K562 (cell line): ENCODE results near the gene RPS15A. TPM values are rescaled to one million over a fixed set of nuclear protein-coding genes. Genes with fewer than 3 reads are reported as not detected.

Experiments
- ATAC-seq: fragments of 200-7000 bp; cut with Tn5 transposase; 3 replicates; pipeline ENCODE4 v1.9.1; 2020; ENCODE audit warnings: moderate library complexity
- BruUV-seq: library from RNA; stranded (reverse); fragments of 400-500 nt; replicated peaks from 2 replicates; lab custom pipeline; 2021; lab: Mats Ljungman, UMichigan
- CTCF ChIA-PET: fragments of 300-600 bp; formaldehyde crosslinking; extraction: SDS; loops from one replicate; lab custom pipeline; 2021; ENCODE audit warnings: low intra/inter-chr PET ratio; lab: Yijun Ruan, JAX
- POLR2A ChIA-PET: fragments of 300-600, 350-650 bp; sonication (Branson Sonifier 250); formaldehyde crosslinking; extraction: SDS; loops from one replicate; lab custom pipeline; 2021; ENCODE audit warnings: antibody characterized with exemption, inconsistent platforms; lab: Yijun Ruan, JAX
- DNase-seq, 4 experiments: peaks; one replicate each; pipeline versions ENCODE4 v3.0.0 to v3.0.0-alpha.2; 2011 to 2018; ENCODE audit warnings: low spot score in 3 of 4, mixed read lengths in 3 of 4; ENCODE audit errors: extremely low read depth in 1 of 4
- FAIRE-seq: peaks from 2 replicates; lab custom pipeline; 2011; peaks lifted over from hg19 to GRCh38; lab: Jason Lieb, UNC
- H2AFZ ChIP-seq: 2 replicates; pipeline ENCODE4 v1.6.0; 2011; ENCODE audit warnings: low read depth, low read length, control low read depth, inconsistent platforms
- H3K27ac ChIP-seq: fragments of 200-600 bp; 3 replicates; pipeline ENCODE4 v1.8.0; 2011; ENCODE audit warnings: low read depth, mild to moderate bottlenecking, control low read depth, inconsistent platforms, low read length, moderate library complexity, mixed read lengths; ENCODE audit errors: extremely low read depth
- H3K27me3 ChIP-seq, 2 experiments: fragments of 300-600 bp in 1 of 2; 2 replicates in 1 of 2; 3 replicates in 1 of 2; pipeline versions ENCODE4 v1.6.0 to v1.8.0; 2011; ENCODE audit warnings: inconsistent platforms in 2 of 2, low read length in 2 of 2, mild to moderate bottlenecking in 1 of 2, mixed read lengths in 1 of 2, moderate library complexity in 1 of 2; ENCODE audit not compliant: control insufficient read depth in 2 of 2, insufficient read depth in 2 of 2
- H3K36me3 ChIP-seq: fragments of 300-600 bp; 3 replicates; pipeline ENCODE4 v1.8.0; 2011; ENCODE audit warnings: mild to moderate bottlenecking, low read length, inconsistent platforms; ENCODE audit not compliant: control insufficient read depth, insufficient read depth
- H3K4me1 ChIP-seq, 2 experiments: fragments of 200-600 bp in 1 of 2; replicated peaks in 1 of 2; 2 replicates in 1 of 2; 3 replicates in 1 of 2; pipeline versions ENCODE4 v1.5.1 to v1.8.0; 2011; ENCODE audit warnings: inconsistent platforms in 2 of 2, low read length in 2 of 2, mild to moderate bottlenecking in 1 of 2, mixed read lengths in 1 of 2, moderate library complexity in 1 of 2; ENCODE audit not compliant: control insufficient read depth in 2 of 2, insufficient read depth in 2 of 2
- H3K4me2 ChIP-seq: 2 replicates; pipeline ENCODE4 v1.6.1; 2011; ENCODE audit warnings: low read length, control low read depth, inconsistent platforms, mixed read lengths; ENCODE audit not compliant: insufficient read depth
- H3K4me3 ChIP-seq: fragments of 200-600 bp; sonication (generic), shearing (Covaris generic); 2 replicates; pipeline ENCODE4 v1.5.1; 2016; ENCODE audit warnings: control low read depth, inconsistent platforms
- H3K79me2 ChIP-seq: fragments of 200-600 bp; 3 replicates; pipeline ENCODE4 v1.8.0; 2011; ENCODE audit warnings: low read length, inconsistent platforms; ENCODE audit not compliant: control insufficient read depth, insufficient read depth
- H3K9ac ChIP-seq, 2 experiments: 2 replicates each; pipeline versions ENCODE4 v1.6.0 to v1.6.1; 2011; ENCODE audit warnings: low read depth in 2 of 2, low read length in 2 of 2, control low read depth in 1 of 2, inconsistent platforms in 1 of 2, mild to moderate bottlenecking in 1 of 2, mixed read lengths in 1 of 2; ENCODE audit not compliant: insufficient read depth in 1 of 2
- H3K9me1 ChIP-seq: one replicate; pipeline ENCODE4 v1.6.0; 2011; ENCODE audit warnings: inconsistent platforms, mild to moderate bottlenecking, low read length, moderate library complexity; ENCODE audit not compliant: control insufficient read depth, insufficient read depth
- H3K9me3 ChIP-seq: replicated peaks from 2 replicates; pipeline ENCODE4 v1.5.1; 2011; ENCODE audit warnings: low read depth, low read length, inconsistent platforms; ENCODE audit not compliant: control insufficient read depth, insufficient read depth
- H4K20me1 ChIP-seq: replicated peaks from 2 replicates; pipeline ENCODE4 v1.6.1; 2011; ENCODE audit warnings: low read length, inconsistent platforms, mixed read lengths; ENCODE audit not compliant: control insufficient read depth, insufficient read depth
- BRCA1 ChIP-seq, 2 experiments: fragments of 450-650 bp in 1 of 2; sonication (generic) in 1 of 2; formaldehyde crosslinking in 1 of 2; IDR thresholded peaks; 2 replicates each; pipeline versions ENCODE4 v1.5.0 to v1.6.1; 2017 to 2020; ENCODE audit warnings: mild to moderate bottlenecking in 1 of 2, missing genetic modification reagents in 1 of 2
- ETV5 ChIP-seq: sonication (generic); formaldehyde crosslinking; IDR thresholded peaks from 2 replicates; pipeline ENCODE4 v1.4.0; 2020; ENCODE audit warnings: low read depth, mild to moderate bottlenecking, missing genetic modification reagents
- ID3 ChIP-seq, 2 experiments: fragments of 250-450 bp in 1 of 2; fragments of 450-650 bp in 1 of 2; sonication (Bioruptor Pico) in 1 of 2; IDR thresholded peaks; 2 replicates each; pipeline versions ENCODE4 v1.6.1 to v1.8.0; 2016 to 2021; ENCODE audit warnings: mild to moderate bottlenecking in 2 of 2, moderate library complexity in 2 of 2, missing compliant biosample characterization in 1 of 2, missing genetic modification characterization in 1 of 2
- KHSRP ChIP-seq: fragments of 450-650 bp; IDR thresholded peaks from 2 replicates; pipeline ENCODE4 v1.6.1; 2017
- MAFG ChIP-seq: fragments of 450-650 bp; conservative IDR thresholded peaks from 2 replicates; pipeline ENCODE4 v1.6.1; 2016; ENCODE audit warnings: missing genetic modification characterization, missing compliant biosample characterization
- MTA2 ChIP-seq: fragments of 450-650 bp; IDR thresholded peaks from 2 replicates; pipeline ENCODE4 v1.6.1; 2016; ENCODE audit warnings: low read depth
- ZBTB34 ChIP-seq: fragments of 250-450 bp; sonication (Bioruptor Pico); IDR thresholded peaks from 2 replicates; pipeline ENCODE4 v1.8.0; 2021; ENCODE audit warnings: mild to moderate bottlenecking, moderate library complexity
- ZNF431 ChIP-seq: sonication (generic); formaldehyde crosslinking; IDR thresholded peaks from 2 replicates; pipeline ENCODE4 v1.8.0; 2022; ENCODE audit warnings: mild to moderate bottlenecking, missing genetic modification reagents
- ZNF707 ChIP-seq: fragments of 250-450 bp; sonication (Bioruptor Pico); conservative IDR thresholded peaks from 2 replicates; pipeline ENCODE4 v1.8.0; 2022; ENCODE audit warnings: inconsistent platforms, mild to moderate bottlenecking, moderate library complexity
- in situ Hi-C: fragments of 300-500 bp; cut with MboI; formaldehyde crosslinking; loops from 4 replicates; pipeline ENCODE4 v1.15.0; 2018; ENCODE audit warnings: inconsistent platforms, mixed read lengths
- intact Hi-C: fragments of 100-400 bp; cut with micrococcal nuclease; formaldehyde crosslinking; loops from 2 replicates; pipeline ENCODE4 v1.14.2; 2022
- polyA plus RNA-seq, 8 experiments: library from polyadenylated mRNA; depleted of rRNA in 4 of 8; stranded (reverse) in 5 of 8; unstranded in 3 of 8; fragments of >200 nt; fragmentation: Nextera tagmentation in 2 of 8; fragmentation: Illumina TruSeq in 1 of 8; extraction: Ambion mirVana in 2 of 8; extraction: Trizol in 1 of 8; gene quantifications; 2 replicates each; pipeline versions ENCODE4 v1.2.1 to v1.2.3, GENCODE V29; 2011 to 2014; ENCODE audit warnings: inconsistent platforms in 1 of 8, missing spikeins in 1 of 8
- total RNA-seq, 7 experiments: library from RNA; depleted of rRNA in 6 of 7; stranded (reverse); fragments of >200 nt in 6 of 7; fragmentation: Illumina TruSeq in 2 of 7; extraction: Trizol in 2 of 7; gene quantifications; 2 replicates each; pipeline versions ENCODE4 v1.2.1 to v1.2.3, GENCODE V29; 2011 to 2021; ENCODE audit warnings: low replicate concordance in 1 of 7
- TF ChIP-seq, protein P1 (sequence below), 2 experiments: fragments of 450-650 bp; IDR thresholded peaks; 2 replicates each; pipeline ENCODE4 v1.6.1; 2016; ENCODE audit warnings: mild to moderate bottlenecking in 2 of 2, borderline replicate concordance in 1 of 2, low read depth in 1 of 2, moderate library complexity in 1 of 2

Gene RPS15A
- total and polyA plus RNA-seq, 9 of the 15 experiments (the other 6 are each of a cell fraction or from before 2014, with no cell fraction given), result 1,397 to 5,474 (median 2,798) TPM

- Histone ChIP-seq H3K9me1 (no peaks in the 10 kb centered on the region), H3K4me2 (no peak overlapping the region), H3K9ac (no peak overlapping the region), H3K36me3 (peaks cover 98% of the 10 kb centered on the region), H3K27ac (no peak overlapping the region), H3K27me3 (no peaks in the 10 kb centered on the region), H2AFZ (no peak overlapping the region), H3K4me1 (no peaks in the 10 kb centered on the region), H3K4me3 (no peak overlapping the region), H3K9me3 (no peaks in the 10 kb centered on the region), H3K79me2 (no peaks in the 10 kb centered on the region), H4K20me1 (no peaks in the 10 kb centered on the region)
- ChIA-PET CTCF (no interaction called here), POLR2A (interaction anchor here (0.8 to 4.0 kb wide), 4 partner anchors 9 to 35 kb away, joined by 3 to 27 read pairs (median 6); partner anchors contain the start of gene ARL6IP1)
- BruUV-seq, result no TSS peak
- intact Hi-C loops, result no loop called here
- ATAC-seq, result no peak
- no peak for FAIRE-seq
- DNase-seq, result no peak
- TF ChIP-seq ETV5 (CRISPR knock-in tag), result no peak
- no peak for TF ChIP-seq MAFG (tag)
- TF ChIP-seq MTA2, result no peak
- TF ChIP-seq, protein P1, sequence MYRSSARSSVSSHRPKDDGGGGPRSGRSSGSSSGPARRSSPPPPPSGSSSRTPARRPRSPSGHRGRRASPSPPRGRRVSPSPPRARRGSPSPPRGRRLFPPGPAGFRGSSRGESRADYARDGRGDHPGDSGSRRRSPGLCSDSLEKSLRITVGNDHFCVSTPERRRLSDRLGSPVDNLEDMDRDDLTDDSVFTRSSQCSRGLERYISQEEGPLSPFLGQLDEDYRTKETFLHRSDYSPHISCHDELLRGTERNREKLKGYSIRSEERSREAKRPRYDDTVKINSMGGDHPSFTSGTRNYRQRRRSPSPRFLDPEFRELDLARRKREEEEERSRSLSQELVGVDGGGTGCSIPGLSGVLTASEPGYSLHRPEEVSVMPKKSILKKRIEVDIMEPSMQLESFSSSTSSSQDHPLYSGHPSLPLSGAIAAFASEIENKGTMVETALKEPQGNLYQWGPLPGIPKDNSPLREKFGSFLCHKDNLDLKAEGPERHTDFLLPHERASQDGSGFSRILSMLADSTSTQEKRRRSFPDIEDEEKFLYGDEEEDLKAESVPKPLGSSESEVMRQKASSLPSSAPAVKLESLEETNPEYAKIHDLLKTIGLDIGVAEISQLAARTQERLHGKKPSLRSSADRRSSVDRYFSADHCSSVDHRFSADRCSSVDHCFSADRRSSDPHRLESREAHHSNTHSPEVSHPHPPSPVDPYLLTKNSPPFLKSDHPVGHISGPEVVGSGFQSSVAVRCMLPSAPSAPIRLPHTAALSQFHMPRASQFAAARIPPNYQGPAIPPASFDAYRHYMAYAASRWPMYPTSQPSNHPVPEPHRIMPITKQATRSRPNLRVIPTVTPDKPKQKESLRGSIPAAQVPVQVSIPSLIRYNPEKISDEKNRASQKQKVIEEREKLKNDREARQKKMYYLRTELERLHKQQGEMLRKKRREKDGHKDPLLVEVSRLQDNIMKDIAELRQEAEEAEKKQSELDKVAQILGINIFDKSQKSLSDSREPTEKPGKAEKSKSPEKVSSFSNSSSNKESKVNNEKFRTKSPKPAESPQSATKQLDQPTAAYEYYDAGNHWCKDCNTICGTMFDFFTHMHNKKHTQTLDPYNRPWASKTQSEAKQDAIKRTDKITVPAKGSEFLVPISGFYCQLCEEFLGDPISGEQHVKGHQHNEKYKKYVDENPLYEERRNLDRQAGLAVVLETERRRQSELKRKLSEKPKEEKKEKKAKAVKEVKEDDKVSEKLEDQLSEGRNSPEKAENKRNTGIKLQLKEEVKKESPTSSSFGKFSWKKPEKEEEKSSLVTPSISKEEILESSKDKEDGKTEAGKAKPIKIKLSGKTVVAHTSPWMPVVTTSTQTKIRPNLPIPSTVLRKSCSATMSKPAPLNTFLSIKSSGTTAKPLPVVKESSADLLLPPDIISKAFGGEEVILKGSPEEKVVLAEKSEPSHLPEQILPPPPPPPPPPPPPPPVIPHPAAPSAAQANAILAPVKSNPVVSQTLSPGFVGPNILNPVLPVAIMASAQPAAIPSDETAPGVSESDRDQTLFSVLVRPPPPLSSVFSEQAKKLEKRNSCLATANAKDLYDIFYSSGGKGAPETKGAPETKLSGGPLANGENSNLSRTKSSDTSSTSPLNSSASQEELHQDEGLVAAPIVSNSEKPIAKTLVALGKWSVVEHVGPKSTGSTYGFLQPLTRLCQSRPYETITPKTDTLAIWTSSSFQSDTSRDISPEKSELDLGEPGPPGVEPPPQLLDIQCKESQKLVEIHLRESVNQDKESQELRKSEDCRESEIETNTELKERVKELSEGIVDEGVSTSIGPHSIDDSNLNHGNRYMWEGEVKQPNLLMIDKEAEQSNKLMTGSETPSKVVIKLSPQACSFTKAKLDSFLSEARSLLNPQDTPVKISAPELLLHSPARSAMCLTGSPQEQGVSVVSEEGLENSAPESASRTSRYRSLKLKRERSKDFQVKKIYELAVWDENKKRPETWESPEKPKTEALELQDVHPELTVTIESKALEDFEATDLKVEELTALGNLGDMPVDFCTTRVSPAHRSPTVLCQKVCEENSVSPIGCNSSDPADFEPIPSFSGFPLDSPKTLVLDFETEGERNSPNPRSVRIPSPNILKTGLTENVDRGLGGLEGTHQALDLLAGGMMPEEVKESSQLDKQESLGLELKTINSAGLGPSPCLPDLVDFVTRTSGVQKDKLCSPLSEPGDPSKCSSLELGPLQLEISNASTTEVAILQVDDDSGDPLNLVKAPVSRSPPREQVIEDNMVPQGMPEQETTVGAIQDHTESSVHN (IDR thresholded peaks at IDR 0.05; ENCODE audit: borderline replicate concordance in 1 of 2, low read depth in 1 of 2), result no peak
- TF ChIP-seq ID3 (CRISPR knock-in tag; IDR thresholded peaks at IDR 0.05), result no peak
- no peak for TF ChIP-seq ID3 (tag; IDR thresholded peaks at IDR 0.05)
- TF ChIP-seq ZNF431, result no peak
- no peak for TF ChIP-seq ZBTB34
- TF ChIP-seq BRCA1 (IDR thresholded peaks at IDR 0.05), result no peak
- no peak for TF ChIP-seq BRCA1 (CRISPR knock-in tag; IDR thresholded peaks at IDR 0.05)
- TF ChIP-seq KHSRP, result no peak
- no peak for TF ChIP-seq ZNF707
- in situ Hi-C loops, result no loop called here
Measured at GRCh38 chr16:18836702-18837101, 46.6 kb upstream of the RPS15A start.
